ENCODE measurements around the gene PLPP3. TPM values are rescaled to one million over a fixed set of nuclear protein-coding genes. Genes with fewer than 3 reads are reported as not detected.

PLPP3 gene
- total RNA-seq, 1 donor from 2014 or later, result 16.1 TPM

- Mint-ChIP-seq H3K4me1 (ENCODE audit: low read depth) (peaks cover 21% of the 10 kb centered on the region), H3K27me3 (peaks cover 16% of the 10 kb centered on the region)
- TF ChIP-seq CTCF (IDR thresholded peaks at IDR 0.05; ENCODE audit: unreplicated experiment), result no peak
Observed at GRCh38 chr1:56469640-56470371, 109.6 kb downstream of the PLPP3 start.

GRCh38 chr1:56468518-56468917 is 110.8 kb downstream of the PLPP3 start:
- no peak for TF ChIP-seq CTCF (IDR thresholded peaks at IDR 0.05; ENCODE audit: unreplicated experiment)
- H3K27ac Mint-ChIP-seq, result no peak overlapping the region
- H3K27me3 Mint-ChIP-seq, result peaks cover 13% of the 10 kb centered on the region
- H3K4me3 Mint-ChIP-seq (ENCODE audit: low read depth), result no peak overlapping the region
- H3K4me1 Mint-ChIP-seq (ENCODE audit: low read depth), result peaks cover 28% of the 10 kb centered on the region
- no peaks in the 10 kb centered on the region for H3K36me3 Mint-ChIP-seq (ENCODE audit: insufficient read depth)
- DNase-seq (ENCODE audit: low spot score, unreplicated experiment), result no peak
- no peaks in the 10 kb centered on the region for H3K9me3 Mint-ChIP-seq (ENCODE audit: low read depth)

More at GRCh38 chr1:56469640-56470371, 109.6 kb downstream of the PLPP3 start:
- Mint-ChIP-seq H3K27ac (no peak overlapping the region), H3K9me3 (ENCODE audit: low read depth) (no peaks in the 10 kb centered on the region), H3K36me3 (ENCODE audit: insufficient read depth) (no peaks in the 10 kb centered on the region), H3K4me3 (ENCODE audit: low read depth) (no peak overlapping the region)
- no peak for DNase-seq (ENCODE audit: low spot score, unreplicated experiment)

- Mint-ChIP-seq H3K9me3 (ENCODE audit: low read depth) (no peaks in the 10 kb centered on the region), H3K4me1 (ENCODE audit: low read depth) (peaks cover 34% of the 10 kb centered on the region), H3K27me3 (peaks cover 10% of the 10 kb centered on the region), H3K27ac (no peak overlapping the region), H3K36me3 (ENCODE audit: insufficient read depth) (no peaks in the 10 kb centered on the region), H3K4me3 (ENCODE audit: low read depth) (no peak overlapping the region)
- TF ChIP-seq CTCF (IDR thresholded peaks at IDR 0.05; ENCODE audit: unreplicated experiment), result no peak
- no peak for DNase-seq (ENCODE audit: low spot score, unreplicated experiment)
Observed at GRCh38 chr1:56466538-56466937, 112.8 kb downstream of the PLPP3 start.

GRCh38 chr1:56464294-56464693 is 115.1 kb downstream of the PLPP3 start:
- Mint-ChIP-seq H3K9me3 (ENCODE audit: low read depth) (no peaks in the 10 kb centered on the region), H3K36me3 (ENCODE audit: insufficient read depth) (no peaks in the 10 kb centered on the region), H3K27ac (no peak overlapping the region), H3K4me1 (ENCODE audit: low read depth) (peaks cover 33% of the 10 kb centered on the region), H3K27me3 (no peaks in the 10 kb centered on the region), H3K4me3 (ENCODE audit: low read depth) (no peak overlapping the region)
- no peak for DNase-seq (ENCODE audit: low spot score, unreplicated experiment)
- TF ChIP-seq CTCF (IDR thresholded peaks at IDR 0.05; ENCODE audit: unreplicated experiment), result no peak

GRCh38 chr1:56463376-56463775 is 116.0 kb downstream of the PLPP3 start:
- no peak for DNase-seq (ENCODE audit: low spot score, unreplicated experiment)
- TF ChIP-seq CTCF (IDR thresholded peaks at IDR 0.05; ENCODE audit: unreplicated experiment), result no peak
- Mint-ChIP-seq H3K36me3 (ENCODE audit: insufficient read depth) (no peaks in the 10 kb centered on the region), H3K27me3 (no peaks in the 10 kb centered on the region), H3K4me3 (ENCODE audit: low read depth) (no peak overlapping the region), H3K9me3 (ENCODE audit: low read depth) (no peaks in the 10 kb centered on the region), H3K27ac (no peak overlapping the region), H3K4me1 (ENCODE audit: low read depth) (peaks cover 27% of the 10 kb centered on the region)
